ENCODE data around the gene TACC3. TPM values are rescaled to one million over a fixed set of nuclear protein-coding genes. Genes with fewer than 3 reads are reported as not detected.

TACC3 gene
- total RNA-seq, 1 donor from 2014 or later, result 13.9 TPM

GRCh38 chr4:1790005-1790404 lies 68.7 kb downstream of the TACC3 start:
- no peak for DNase-seq (ENCODE audit: low read depth in 2 of 2)

DNA sequence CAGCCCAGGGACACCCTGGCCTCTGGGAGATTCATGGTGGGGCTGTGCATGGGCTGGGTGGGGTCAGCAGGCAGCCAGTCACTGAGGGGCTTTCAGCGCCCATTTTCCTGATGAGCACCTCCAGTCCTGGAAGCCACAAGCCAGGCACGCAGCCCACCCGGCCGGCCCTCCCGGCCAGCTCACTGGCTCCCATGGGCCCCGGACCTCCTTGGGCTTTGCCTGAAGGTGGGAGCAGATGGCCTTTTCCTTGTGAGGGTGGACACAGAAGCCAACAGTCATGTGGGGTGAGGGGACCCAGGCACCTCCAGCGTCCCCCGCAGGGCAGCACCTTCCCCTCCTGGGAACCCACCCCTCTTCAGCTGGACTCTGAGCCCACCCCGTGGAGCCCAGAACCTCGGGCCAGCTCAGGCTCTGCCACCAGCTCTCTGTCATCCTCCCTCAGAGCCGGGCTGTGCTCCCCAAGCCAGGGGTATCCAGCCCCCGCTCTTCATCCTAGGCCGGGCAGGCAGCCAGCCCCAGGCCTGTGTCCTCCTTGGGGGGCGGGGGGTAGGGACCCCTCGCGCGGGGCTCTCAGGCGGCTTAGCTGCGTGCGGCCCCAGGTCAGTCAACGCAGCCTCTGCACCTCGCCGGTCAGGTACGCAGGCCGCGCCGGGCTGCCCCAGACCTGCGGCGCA lies 71.0 kb downstream of the TACC3 start:
- DNase-seq (ENCODE audit: low read depth in 2 of 2), result no peak

DNA sequence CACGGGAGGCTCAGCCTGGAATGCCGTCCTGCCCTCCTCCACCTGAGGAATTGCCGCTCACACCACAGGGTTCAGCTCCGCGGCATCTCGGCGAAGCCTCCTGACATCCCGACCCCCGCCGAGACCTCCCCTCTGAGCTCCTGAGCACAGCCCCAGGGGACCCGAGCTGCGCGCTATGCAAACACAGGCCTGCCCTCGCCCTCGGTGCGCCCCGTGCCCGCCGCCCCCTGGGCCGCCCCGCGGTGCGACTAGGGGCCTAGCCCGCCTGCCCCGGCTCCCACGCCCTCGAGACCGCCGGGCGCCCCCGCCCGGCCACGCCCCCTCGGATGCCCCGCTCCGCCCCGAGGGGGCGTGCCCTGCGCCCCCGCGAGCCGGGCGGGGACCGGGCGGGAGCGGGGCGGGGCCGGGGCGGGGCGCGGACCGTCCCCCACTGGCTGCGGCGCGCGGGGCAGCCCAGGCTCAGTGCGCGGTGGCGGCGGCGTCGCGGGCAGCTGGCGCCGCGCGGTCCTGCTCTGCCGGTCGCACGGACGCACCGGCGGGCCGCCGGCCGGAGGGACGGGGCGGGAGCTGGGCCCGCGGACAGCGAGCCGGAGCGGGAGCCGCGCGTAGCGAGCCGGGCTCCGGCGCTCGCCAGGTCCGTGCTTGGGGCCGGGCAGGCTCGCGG lies 71.6 kb downstream of the TACC3 start, which contains the start of gene FGFR3:
Gene FGFR3, plus strand, starts transcription at position 462 of the 664 bp plus-strand sequence. CDS start 642 bp downstream, outside the sequence.
- DNase-seq (ENCODE audit: low read depth in 2 of 2), result peak in 1 of 2 donors; percentile 42

DNA sequence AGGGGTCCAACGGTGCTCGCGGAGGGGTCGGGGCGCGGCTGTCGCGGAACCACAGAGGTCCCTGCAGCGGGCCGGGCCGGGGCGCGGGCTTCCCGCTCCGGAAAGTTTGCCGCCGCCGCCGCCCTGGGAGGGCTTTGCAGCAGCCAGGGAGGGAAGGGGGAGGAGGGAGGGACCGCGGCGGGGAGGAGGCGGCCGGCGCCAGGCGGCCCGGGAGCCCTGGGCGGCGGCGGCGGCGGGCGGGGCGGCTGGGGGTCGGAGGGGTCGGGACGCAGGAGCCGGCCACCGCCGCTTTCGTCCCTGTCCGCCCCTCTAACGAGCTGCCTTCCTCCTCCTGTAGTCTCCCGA lies 72.1 kb downstream of the TACC3 start:
- DNase-seq (ENCODE audit: low read depth in 2 of 2), result peak in 1 of 2 donors; percentile 46

DNA sequence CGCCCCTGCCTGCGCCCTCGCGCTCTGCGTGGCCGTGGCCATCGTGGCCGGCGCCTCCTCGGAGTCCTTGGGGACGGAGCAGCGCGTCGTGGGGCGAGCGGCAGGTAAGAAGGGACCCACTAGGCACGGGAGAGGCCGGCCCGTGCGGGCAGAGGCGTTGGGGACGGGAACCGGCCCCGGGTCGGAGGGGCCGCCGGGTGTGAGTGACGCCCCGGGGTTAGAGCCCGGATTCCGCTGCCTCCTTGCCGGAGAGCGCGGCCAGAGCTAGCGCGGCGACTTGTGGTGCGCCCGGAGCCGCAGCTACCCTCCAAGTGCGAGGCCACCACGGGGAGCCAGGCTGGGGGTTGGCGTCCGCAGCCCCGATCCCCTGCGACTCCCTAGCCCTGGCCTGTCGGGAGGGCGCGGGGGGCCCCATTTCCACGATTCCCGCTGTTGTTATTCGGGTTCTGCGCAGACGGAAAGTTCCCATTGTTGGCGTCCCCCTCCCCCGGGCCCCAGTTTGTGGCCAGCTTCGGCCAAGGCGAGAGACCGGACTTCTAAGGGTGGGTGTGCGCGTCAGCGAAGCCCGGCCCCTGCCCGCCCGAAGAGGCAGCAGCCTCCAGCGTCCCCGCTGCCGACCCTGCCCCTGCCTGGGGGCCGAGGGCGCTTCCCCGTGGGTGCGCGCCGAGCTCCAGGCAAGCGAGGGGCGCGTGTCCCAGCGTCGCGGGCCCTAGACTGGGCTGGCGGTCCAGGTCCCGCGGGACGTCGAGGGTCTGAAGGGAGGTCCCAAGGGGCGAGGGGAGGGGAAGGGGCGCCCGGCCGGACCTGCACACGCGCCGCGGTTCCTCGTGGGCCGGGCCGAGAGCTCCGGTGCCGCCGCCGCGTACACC lies 72.9 kb downstream of the TACC3 start:
- DNase-seq (ENCODE audit: low read depth in 2 of 2), result peak in 1 of 2 donors; percentile 15

Other genes starting within 250 kb of the TACC3 start
- gene FAM53A, start 37.2 kb upstream of the TACC3 start, total RNA-seq, result 0.26 and 1.4 TPM in 2 replicates
- 49.3 and 56.8 TPM in 2 replicates for gene SLBP, start 9.2 kb upstream of the TACC3 start, total RNA-seq
- 19.8 and 35.1 TPM in 2 replicates for gene TMEM129, start 198 bp upstream of the TACC3 start, total RNA-seq
- 0.64 and 2.4 TPM in 2 replicates for gene FGFR3, start 71.8 kb downstream of the TACC3 start, total RNA-seq
- gene LETM1, start 134.6 kb downstream of the TACC3 start, total RNA-seq, result 68.3 and 76.4 TPM in 2 replicates
- gene NSD2, start 149.9 kb downstream of the TACC3 start, total RNA-seq, result 33.9 and 39.8 TPM in 2 replicates